H54 (cell line): ENCODE data around the gene GPR42.

Experiments
- DNase-seq: peaks from one replicate; pipeline ENCODE4 v3.0.0; 2011; ENCODE audit warnings: low spot score, mixed read lengths; ENCODE audit not compliant: insufficient read length
- FAIRE-seq: peaks from 3 replicates; lab custom pipeline; 2011; peaks lifted over from hg19 to GRCh38; lab: Jason Lieb, UNC
- POLR2A ChIP-seq: IDR thresholded peaks from 2 replicates; pipeline ENCODE4 v1.6.1; 2011; ENCODE audit warnings: low read depth, mild to moderate bottlenecking, low read length

GPR42 gene

GRCh38 chr19:35341006-35341405, 29.9 kb upstream of the GPR42 start:
- FAIRE-seq (no peak), DNase-seq (no peak)
- TF ChIP-seq POLR2A, result no peak

GRCh38 chr19:35341565-35342225, 29.2 kb upstream of the GPR42 start:
- no peak for TF ChIP-seq POLR2A
- no peak for DNase-seq
- FAIRE-seq, result no peak

- no peak for FAIRE-seq
Observed at GRCh38 chr19:35342430-35342829, 28.4 kb upstream of the GPR42 start.

GRCh38 chr19:35344511-35345031, 26.3 kb upstream of the GPR42 start:
- no peak for FAIRE-seq

More at GRCh38 chr19:35342430-35342829, 28.4 kb upstream of the GPR42 start:
- no peak for DNase-seq
- TF ChIP-seq POLR2A, result no peak

GRCh38 chr19:35345671-35346111, 25.2 kb upstream of the GPR42 start:
- no peak for DNase-seq
- TF ChIP-seq POLR2A, result no peak
- no peak for FAIRE-seq

More at GRCh38 chr19:35344511-35345031, 26.3 kb upstream of the GPR42 start:
- no peak for DNase-seq
- no peak for TF ChIP-seq POLR2A

DNA sequence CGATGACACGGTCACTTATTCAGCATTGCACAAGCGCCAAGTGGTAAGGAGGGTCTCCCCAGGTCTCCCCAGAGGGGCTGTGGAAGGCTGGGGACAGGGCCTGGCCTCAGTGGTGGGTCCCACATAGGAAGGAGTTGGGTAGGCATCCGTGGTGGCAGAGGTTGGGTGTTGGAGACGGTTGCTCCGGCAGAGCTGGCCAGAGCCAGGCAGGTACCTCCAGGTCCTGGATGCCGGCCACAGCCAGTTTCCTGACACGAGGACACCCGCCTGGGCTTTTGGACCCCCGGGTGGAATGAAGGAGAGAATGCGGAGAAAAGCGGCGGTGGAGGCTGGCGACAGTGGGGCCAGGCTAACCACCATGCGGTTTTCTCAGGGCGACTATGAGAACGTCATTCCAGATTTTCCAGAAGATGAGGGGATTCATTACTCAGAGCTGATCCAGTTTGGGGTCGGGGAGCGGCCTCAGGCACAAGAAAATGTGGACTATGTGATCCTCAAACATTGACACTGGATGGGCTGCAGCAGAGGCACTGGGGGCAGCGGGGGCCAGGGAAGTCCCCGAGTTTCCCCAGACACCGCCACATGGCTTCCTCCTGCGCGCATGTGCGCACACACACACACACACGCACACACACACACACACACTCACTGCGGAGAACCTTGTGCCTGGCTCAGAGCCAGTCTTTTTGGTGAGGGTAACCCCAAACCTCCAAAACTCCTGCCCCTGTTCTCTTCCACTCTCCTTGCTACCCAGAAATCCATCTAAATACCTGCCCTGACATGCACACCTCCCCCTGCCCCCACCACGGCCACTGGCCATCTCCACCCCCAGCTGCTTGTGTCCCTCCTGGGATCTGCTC, 24.4 kb upstream of the GPR42 start:
- DNase-seq (no peak), FAIRE-seq (no peak)
- no peak for TF ChIP-seq POLR2A

GRCh38 chr19:35347171-35347929, 23.5 kb upstream of the GPR42 start, which contains the start of gene FFAR1:
FFAR1 (plus strand) TSS chr19:35347902; CDS start chr19:35351552, 3,650 bp downstream.
- DNase-seq (no peak), FAIRE-seq (no peak)
- no peak for TF ChIP-seq POLR2A

- TF ChIP-seq POLR2A, result no peak
- FAIRE-seq (no peak), DNase-seq (no peak)
Observed at GRCh38 chr19:35347930-35348298, 23.0 kb upstream of the GPR42 start.

GRCh38 chr19:35348911-35349611, 21.8 kb upstream of the GPR42 start:
- FAIRE-seq (no peak), DNase-seq (no peak)
- no peak for TF ChIP-seq POLR2A

DNA sequence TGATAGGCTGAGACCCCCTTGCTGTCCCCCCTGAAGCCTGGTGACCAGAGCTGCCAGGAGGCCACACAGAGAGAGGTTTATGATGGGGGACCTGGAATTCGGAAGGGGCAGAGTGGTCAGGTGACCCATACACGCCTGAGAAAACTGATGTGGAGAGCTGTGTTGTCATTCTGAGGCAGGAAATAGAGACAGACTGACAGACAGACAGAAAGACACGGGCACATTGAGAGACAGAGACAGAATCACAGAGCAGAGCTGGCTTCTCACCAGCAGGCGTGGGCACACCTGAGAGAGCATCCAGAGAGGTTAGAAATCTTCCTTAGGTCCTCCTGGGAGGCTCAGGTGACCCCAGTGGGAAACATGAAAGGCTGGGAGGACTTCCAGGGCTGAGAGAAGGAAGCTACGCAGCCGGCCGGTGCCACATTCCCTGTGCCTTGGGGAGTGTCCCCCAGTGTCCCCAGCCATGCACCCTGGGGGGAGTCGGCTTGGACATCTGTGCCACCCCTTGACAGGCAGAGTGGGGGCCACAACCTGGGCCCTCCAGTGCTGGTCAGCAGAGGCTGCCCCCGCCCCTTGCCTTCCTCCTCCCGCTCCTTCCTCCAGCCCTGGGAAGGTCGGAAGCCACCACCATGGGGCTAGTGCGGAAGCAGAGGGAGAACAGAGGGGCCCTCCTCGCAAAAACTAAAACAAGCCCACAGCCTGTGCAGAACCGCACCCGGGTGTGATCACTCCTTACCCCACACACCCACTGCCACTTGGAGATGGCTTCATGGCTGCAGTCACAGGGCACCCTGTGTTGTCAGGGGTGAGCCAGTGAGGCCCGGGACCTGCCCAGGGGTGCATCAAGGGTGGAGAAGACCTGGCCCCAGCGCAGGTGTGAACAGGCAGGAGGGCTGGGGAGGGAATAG, 21.0 kb upstream of the GPR42 start:
- DNase-seq (no peak), FAIRE-seq (no peak)
- TF ChIP-seq POLR2A, result no peak

DNA sequence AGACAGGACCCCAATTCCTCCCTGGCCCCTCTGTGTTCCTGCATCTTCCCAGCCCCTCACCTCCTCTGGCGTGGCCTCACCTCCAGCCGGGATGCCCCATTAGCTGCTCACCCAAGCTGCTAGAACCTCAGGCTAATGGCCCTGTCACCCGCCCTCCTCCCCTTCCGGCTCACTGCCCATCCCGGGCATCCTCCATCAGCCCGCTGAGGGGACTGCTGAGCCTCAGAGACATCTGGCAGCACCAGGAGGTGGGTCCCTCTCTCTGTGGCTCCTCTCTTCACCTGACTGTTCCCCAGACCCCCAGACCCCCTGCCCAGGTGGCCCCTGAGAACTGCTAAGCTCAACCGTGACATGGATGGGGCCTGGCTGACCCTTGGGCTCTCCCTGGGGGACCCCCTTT, 20.3 kb upstream of the GPR42 start:
- no peak for DNase-seq
- TF ChIP-seq POLR2A, result no peak
- FAIRE-seq, result no peak
